A549 (cell line): ENCODE measurements around the gene GPR176.

Experiments
- CBX2 ChIP-seq: fragments of 200-600 bp; sonication (generic); IDR thresholded peaks from 2 replicates; pipeline ENCODE4 v1.6.1; 2016; ENCODE audit warnings: low read depth, mild to moderate bottlenecking, borderline replicate concordance
- CEBPB ChIP-seq, 2 experiments: fragments of >200 bp in 1 of 2; sonication (Bioruptor Twin) in 1 of 2; formaldehyde crosslinking in 1 of 2; IDR thresholded peaks; 2 replicates each; pipeline ENCODE4 v1.6.1; 2012 to 2016
- CHD2 ChIP-seq: fragments of 150-350 bp; IDR thresholded peaks from 2 replicates; pipeline ENCODE4 v1.6.1; 2014; ENCODE audit warnings: low read length; ENCODE audit not compliant: partially characterized antibody
- EP300 ChIP-seq, 2 experiments: fragments of >200 bp; sonication (Bioruptor Twin); formaldehyde crosslinking; IDR thresholded peaks; 2 replicates in 1 of 2; 3 replicates in 1 of 2; pipeline ENCODE4 v1.6.1; 2016 to 2017
- POLR2A ChIP-seq: IDR thresholded peaks from 2 replicates; pipeline ENCODE4 v1.6.1; 2012; ENCODE audit warnings: mild to moderate bottlenecking, low read length
- POLR2AphosphoS2 ChIP-seq: conservative IDR thresholded peaks from 2 replicates; pipeline ENCODE4 v1.6.1; 2012; ENCODE audit warnings: low read length, improper control_type of control experiment, inconsistent platforms
- RFX5 ChIP-seq: fragments of 450-650 bp; IDR thresholded peaks from 2 replicates; pipeline ENCODE4 v1.7.1; 2014; ENCODE audit warnings: antibody characterized with exemption, mild to moderate bottlenecking, moderate library complexity
- TF ChIP-seq, protein P1 (sequence below): fragments of >200 bp; sonication (Bioruptor Twin); formaldehyde crosslinking; IDR thresholded peaks from 3 replicates; pipeline ENCODE4 v1.5.1; 2016
- TF ChIP-seq, protein P2 (sequence below): IDR thresholded peaks from 2 replicates; pipeline ENCODE4 v1.6.1; 2012

DNA sequence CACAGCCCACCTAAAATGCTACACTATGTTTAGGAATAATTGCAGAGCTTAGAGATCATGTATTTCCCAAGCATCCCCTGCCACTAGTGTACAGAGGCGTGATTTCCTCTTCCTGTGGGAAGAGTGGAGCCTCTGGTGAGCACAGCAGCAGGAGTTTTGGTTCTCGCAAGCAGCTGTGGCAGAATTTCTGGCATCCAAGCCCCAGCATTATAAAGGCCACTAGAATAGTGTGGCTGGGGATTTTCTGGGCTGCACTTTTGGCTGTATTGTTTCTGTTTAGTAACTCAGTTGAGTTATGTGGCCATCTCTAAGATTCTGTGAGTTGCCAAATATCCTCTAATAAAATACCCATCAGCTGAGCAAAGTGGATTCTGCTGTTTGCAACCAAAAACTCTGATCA, 64.7 kb downstream of the GPR176 start:
- TF ChIP-seq CHD2 (no peak), CEBPB (IDR thresholded peaks at IDR 0.05) (no peak), EP300 (IDR thresholded peaks at IDR 0.05) (no peak), CBX2 (no peak), RFX5 (no peak), POLR2AphosphoS2 (no peak), POLR2A (no peak)
- TF ChIP-seq, protein P1, sequence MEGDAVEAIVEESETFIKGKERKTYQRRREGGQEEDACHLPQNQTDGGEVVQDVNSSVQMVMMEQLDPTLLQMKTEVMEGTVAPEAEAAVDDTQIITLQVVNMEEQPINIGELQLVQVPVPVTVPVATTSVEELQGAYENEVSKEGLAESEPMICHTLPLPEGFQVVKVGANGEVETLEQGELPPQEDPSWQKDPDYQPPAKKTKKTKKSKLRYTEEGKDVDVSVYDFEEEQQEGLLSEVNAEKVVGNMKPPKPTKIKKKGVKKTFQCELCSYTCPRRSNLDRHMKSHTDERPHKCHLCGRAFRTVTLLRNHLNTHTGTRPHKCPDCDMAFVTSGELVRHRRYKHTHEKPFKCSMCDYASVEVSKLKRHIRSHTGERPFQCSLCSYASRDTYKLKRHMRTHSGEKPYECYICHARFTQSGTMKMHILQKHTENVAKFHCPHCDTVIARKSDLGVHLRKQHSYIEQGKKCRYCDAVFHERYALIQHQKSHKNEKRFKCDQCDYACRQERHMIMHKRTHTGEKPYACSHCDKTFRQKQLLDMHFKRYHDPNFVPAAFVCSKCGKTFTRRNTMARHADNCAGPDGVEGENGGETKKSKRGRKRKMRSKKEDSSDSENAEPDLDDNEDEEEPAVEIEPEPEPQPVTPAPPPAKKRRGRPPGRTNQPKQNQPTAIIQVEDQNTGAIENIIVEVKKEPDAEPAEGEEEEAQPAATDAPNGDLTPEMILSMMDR, result no peak
- TF ChIP-seq, protein P2, sequence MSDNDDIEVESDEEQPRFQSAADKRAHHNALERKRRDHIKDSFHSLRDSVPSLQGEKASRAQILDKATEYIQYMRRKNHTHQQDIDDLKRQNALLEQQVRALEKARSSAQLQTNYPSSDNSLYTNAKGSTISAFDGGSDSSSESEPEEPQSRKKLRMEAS, result no peak
